PFSK-1 (cell line): ENCODE data around the gene ODAD4.

ENCODE experiments used
- FOXP2 ChIP-seq: optimal IDR thresholded peaks from 2 replicates; pipeline ENCODE3; 2011; ENCODE audit warnings: borderline replicate concordance, control low read depth, inconsistent platforms; ENCODE audit not compliant: insufficient read depth; ENCODE audit errors: extremely low read length, extremely low read depth
- POLR2AphosphoS5 ChIP-seq: IDR thresholded peaks from 2 replicates; pipeline ENCODE4 v1.6.1; 2012; ENCODE audit warnings: low read depth, mild to moderate bottlenecking, control low read depth, low read length, moderate library complexity
- REST ChIP-seq, 2 experiments: IDR thresholded peaks; 2 replicates each; pipeline versions ENCODE4 v1.6.1 to v1.8.0; 2011 to 2012; ENCODE audit warnings: low read depth in 2 of 2, low read length in 2 of 2, control low read depth in 1 of 2, inconsistent platforms in 1 of 2, mild to moderate bottlenecking in 1 of 2, moderate library complexity in 1 of 2; ENCODE audit not compliant: insufficient read depth in 1 of 2
- SIN3A ChIP-seq: IDR thresholded peaks from 2 replicates; pipeline ENCODE4 v1.6.1; 2012; ENCODE audit warnings: mild to moderate bottlenecking, low read length, moderate library complexity, borderline replicate concordance; ENCODE audit not compliant: insufficient read depth
- TAF1 ChIP-seq: IDR thresholded peaks from 2 replicates; pipeline ENCODE4 v1.6.1; 2012; ENCODE audit warnings: low read length, control low read depth, borderline replicate concordance; ENCODE audit not compliant: insufficient read depth

Gene ODAD4

GRCh38 chr17:41896726-41897125 is 33.7 kb upstream of the ODAD4 start:
- TF ChIP-seq POLR2AphosphoS5: no peak
- TF ChIP-seq FOXP2: no peak
- TF ChIP-seq TAF1: no peak
- TF ChIP-seq REST (IDR thresholded peaks at IDR 0.05; ENCODE audit: insufficient read depth in 1 of 2, low read depth in 2 of 2, low read length in 2 of 2): no peak
- no peak for TF ChIP-seq SIN3A

GRCh38 chr17:41901646-41902045 is 28.8 kb upstream of the ODAD4 start:
- TF ChIP-seq FOXP2 (no peak), TAF1 (no peak), POLR2AphosphoS5 (no peak), REST (IDR thresholded peaks at IDR 0.05; ENCODE audit: insufficient read depth in 1 of 2, low read depth in 2 of 2, low read length in 2 of 2) (no peak), SIN3A (no peak)

- no peak for TF ChIP-seq REST (IDR thresholded peaks at IDR 0.05; ENCODE audit: insufficient read depth in 1 of 2, low read depth in 2 of 2, low read length in 2 of 2)
- no peak for TF ChIP-seq TAF1
- no peak for TF ChIP-seq SIN3A
- no peak for TF ChIP-seq POLR2AphosphoS5
- TF ChIP-seq FOXP2: no peak
Observed at GRCh38 chr17:41904242-41904841, 26.1 kb upstream of the ODAD4 start.

- TF ChIP-seq FOXP2 (no peak), TAF1 (no peak), SIN3A (no peak), POLR2AphosphoS5 (no peak), REST (IDR thresholded peaks at IDR 0.05; ENCODE audit: insufficient read depth in 1 of 2, low read depth in 2 of 2, low read length in 2 of 2) (no peak)
Observed at GRCh38 chr17:41905172-41905571, 25.2 kb upstream of the ODAD4 start.
